IPS-18c (cell line): Measurements from ENCODE around the gene ENPP3.

Experiments used
- H3K4me3 ChIP-seq: 2 replicates; pipeline ENCODE4 v1.7.0; 2013; ENCODE audit warnings: low read depth, mild to moderate bottlenecking, low read length, moderate library complexity; ENCODE audit not compliant: insufficient read depth
- H3K9me3 ChIP-seq: one replicate; pipeline ENCODE4 v1.6.1; 2013; ENCODE audit warnings: mild to moderate bottlenecking, low read length, moderate library complexity; ENCODE audit not compliant: control insufficient read depth, insufficient read depth

Gene ENPP3

DNA sequence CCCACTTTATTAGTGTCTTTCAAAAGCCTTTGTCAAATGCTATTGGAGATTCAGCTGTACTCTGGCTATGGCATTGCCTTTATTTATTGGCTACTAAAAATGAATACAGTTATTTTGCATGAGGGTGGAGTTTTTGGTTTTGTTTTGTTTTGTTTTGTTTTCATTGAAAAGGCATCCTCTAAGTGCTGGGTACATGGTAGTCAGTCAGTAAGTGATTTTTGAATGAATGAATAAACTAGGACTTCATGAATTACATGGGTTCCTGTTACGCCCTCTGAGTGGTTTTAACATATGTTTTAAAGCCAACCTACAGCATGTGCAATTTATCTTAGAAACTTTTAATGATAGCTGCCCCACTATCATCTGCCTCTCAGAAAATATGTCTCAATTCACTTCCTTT is 131.9 kb downstream of the ENPP3 start:
- no peak overlapping the region for H3K4me3 ChIP-seq
- no peaks in the 10 kb centered on the region for H3K9me3 ChIP-seq

DNA sequence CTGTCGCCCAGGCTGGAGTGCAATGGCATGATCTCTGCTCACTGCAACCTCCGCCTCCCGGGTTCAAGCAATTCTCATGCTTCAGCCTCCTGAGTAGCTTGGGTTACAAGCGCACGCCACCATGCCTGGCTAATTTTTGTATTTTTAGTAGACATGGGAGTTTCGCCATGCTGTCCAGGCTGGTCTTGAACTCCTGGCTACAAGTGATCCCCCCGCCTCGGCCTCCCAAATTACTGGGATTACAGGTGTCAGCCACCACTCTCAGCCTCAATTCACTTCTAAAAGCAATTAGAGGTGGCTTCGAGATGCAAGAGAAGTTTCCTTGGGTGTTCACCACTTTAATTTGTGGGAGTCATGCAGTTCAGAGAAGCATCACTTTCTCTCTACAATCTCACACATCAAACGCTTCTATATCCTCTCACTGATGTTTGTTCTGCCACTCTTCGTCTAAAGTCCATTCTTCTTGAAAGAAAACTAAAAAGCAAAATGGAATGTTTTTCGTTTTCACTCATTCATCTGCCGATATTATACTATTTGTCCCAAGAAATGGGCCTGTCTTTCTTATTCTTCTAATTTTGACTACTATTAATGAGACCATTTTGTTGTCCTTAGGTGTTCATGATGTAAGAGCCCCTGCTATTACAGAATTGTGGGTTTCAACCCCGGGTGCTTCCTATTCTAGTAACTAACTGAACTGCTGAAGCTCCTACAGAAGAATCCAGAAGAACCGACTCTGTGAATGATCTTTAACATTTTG is 132.5 kb downstream of the ENPP3 start:
- H3K4me3 ChIP-seq, result no peak overlapping the region
- H3K9me3 ChIP-seq, result no peaks in the 10 kb centered on the region

DNA sequence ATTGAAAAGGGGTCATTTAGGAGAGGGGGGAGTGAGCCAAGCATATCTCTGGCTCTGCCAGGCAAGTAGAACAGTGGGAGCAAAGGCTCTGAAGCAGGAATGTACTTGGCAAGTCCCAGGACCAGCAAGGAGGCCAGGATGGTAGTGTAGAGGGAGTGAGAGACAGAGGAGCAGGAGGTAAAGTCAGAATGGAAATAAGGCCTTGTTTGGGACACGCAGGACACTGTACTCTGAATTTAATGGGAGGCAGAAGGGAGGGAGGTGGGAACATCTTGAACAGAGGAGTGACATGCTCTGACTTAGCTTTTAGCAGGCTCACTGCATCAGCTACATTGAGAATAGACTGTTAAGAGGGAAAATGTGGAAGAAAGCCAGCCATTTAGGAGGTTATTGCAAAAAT is 133.7 kb downstream of the ENPP3 start:
- no peak overlapping the region for H3K4me3 ChIP-seq
- H3K9me3 ChIP-seq, result no peaks in the 10 kb centered on the region

DNA sequence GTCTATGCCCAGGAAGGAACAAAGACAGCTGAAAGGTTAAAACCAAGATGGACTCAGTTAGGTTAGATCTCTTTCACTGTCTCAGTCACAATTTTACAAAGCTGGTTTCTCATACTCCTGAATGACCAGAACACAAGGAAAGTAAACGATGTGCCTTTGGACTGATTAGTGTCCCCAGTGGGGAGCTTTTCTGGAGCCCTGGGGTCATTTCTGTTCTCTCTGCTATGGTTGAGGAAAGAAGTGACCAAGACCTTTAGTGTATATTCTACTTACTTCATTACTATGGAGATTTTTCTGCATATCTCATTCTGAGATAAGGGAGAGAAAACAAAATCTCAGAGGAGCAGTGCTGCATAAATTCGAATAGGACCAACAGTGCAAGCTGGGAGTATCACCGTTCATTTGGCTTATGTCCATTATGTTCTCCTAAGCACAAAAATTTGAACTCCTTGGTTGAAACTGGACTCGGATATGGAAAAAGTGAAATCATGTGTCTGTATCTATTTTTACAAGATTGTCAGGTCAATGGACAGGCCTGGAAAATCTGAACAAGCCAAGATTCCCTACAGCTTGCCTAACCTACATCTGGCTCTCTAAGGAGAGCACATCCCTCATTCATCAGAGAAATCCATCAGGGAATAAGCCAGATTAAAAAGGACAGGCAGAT is 136.3 kb downstream of the ENPP3 start:
- no peaks in the 10 kb centered on the region for H3K9me3 ChIP-seq
- H3K4me3 ChIP-seq, result no peak overlapping the region

DNA sequence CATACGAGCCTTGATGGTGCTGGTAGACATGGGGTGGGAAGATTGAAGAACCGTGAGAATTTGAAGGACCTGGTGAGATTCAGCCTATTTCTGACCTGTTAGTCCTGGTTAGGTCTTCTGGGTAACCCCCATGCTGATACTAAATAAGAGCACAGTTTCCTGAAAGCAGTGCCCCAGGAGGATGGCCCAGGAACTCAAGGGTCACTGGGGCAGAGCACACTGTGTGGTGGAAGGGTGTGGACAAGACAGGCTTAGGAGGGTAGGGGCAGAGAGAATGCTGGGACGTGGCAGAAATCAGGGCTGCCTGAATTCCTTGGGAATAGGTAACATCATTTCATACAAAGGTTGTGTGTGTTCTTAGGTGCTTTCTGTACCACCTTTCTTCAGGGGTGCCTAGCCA is 138.8 kb downstream of the ENPP3 start:
- Histone ChIP-seq H3K4me3 (no peak overlapping the region), H3K9me3 (no peaks in the 10 kb centered on the region)

DNA sequence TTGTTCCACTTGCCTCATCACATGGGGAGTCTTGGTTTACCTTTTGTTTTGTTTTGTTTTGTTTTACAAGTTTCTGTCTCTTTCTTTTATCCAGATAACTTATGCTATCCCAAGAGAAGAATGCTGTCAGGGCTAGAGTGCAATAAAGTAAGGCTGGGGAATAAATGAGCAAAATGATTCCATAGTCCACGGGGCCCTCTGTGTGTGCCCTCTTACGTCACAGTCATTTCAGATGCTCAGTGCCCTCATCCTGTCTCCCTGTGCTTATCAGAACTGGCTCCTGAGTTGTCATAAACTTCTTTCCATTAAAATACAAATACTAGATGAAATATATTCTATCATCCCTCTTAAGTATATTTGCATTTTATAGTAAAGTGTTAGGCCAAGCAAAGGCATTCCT is 139.9 kb downstream of the ENPP3 start:
- Histone ChIP-seq H3K9me3 (no peaks in the 10 kb centered on the region), H3K4me3 (no peak overlapping the region)

DNA sequence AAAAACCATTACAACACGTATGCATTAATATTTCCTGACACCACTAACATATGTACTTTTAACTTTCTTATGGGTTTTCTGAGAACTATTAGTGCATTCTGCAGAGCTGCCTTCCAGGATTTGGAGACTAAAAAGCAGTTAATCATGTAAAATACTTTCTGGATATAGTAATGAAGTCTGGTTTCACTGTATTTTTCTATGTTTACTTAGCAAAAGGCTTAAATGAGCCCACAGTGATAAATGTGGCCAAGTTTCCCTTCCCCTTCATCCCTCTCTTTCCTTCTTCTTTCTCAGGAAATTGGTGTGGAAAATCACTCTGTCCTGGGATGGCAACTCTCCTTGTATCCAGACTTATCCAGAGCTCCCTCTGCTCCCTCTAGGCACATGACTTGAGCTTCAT is 141.1 kb downstream of the ENPP3 start:
- Histone ChIP-seq H3K4me3 (no peak overlapping the region), H3K9me3 (no peaks in the 10 kb centered on the region)

DNA sequence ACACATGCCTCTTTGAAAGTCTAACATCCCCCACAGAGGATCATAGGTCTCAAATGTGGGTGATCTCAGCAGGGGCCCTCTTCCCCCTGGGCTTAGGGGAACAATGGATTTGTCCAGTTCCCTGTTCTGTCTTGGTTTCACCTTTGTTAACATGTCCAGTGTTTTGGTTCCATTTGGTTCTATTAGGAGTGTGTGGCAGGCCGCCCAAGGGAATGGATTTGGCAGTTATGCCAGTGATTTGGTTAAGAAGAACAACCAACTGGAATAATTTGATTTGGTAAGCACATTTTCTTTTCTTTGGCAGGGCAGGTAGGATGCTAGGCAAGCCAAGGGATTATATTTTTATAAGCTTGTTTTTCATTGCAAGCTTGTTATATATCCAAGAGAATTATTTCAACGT is 142.2 kb downstream of the ENPP3 start:
- no peaks in the 10 kb centered on the region for H3K9me3 ChIP-seq
- H3K4me3 ChIP-seq, result no peak overlapping the region

DNA sequence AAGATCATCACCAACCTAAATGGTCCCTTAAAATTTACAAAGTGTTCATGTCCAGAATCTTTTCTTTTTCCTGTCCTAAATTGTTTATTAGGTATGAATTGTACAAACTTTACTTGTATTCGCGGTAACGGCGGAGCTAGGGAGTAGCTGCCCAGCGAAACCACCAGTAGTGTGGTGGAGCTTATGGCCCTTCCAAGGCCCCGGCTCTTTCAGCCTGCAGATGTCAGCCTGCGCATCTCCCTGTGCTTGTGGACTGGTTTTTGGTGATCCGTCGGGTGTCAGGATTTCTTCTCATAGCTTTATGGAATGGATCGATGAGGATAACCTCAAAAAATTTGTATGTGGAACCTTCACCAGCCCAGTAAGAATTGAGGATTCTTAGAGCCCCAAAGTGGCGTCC is 143.5 kb downstream of the ENPP3 start:
- Histone ChIP-seq H3K9me3 (no peaks in the 10 kb centered on the region), H3K4me3 (no peak overlapping the region)

DNA sequence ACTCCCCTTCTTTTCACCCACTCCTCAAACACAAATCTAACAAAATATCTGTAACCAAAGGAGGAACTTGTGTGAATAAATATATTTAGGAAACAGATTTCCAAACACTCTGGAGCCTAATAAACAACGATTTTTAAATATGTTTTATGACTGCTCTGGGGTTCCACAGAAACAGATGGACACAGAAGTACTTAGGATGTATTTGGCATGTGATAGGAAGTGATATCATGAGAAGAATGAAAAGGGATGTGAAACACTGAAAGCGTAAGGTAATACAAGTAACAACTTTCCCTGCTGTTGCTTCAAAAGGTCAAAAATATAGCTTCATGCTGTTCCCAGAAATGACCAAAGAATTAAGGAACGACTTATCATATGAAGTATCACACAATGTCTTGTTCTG is 144.6 kb downstream of the ENPP3 start:
- H3K9me3 ChIP-seq, result no peaks in the 10 kb centered on the region
- H3K4me3 ChIP-seq, result no peak overlapping the region

DNA sequence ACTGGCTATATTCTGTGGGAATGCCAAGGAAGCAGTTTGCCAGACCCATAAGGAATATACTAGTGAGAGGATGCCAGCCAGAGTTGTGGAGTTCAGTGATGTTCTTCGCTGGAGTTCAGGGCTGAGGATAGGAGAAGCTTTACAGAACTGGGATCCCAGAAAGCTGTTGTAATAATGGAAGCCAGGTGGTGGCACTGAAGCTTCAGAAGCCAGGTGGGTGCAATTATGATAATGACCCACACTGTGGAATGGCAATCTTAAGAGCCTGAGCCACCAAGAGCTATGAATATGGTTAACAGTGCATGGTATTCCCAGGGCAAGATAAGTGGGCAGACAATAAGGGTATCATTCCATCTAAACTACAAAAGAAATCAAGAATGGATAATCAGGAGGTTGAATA is 145.7 kb downstream of the ENPP3 start:
- H3K4me3 ChIP-seq, result no peak overlapping the region

DNA sequence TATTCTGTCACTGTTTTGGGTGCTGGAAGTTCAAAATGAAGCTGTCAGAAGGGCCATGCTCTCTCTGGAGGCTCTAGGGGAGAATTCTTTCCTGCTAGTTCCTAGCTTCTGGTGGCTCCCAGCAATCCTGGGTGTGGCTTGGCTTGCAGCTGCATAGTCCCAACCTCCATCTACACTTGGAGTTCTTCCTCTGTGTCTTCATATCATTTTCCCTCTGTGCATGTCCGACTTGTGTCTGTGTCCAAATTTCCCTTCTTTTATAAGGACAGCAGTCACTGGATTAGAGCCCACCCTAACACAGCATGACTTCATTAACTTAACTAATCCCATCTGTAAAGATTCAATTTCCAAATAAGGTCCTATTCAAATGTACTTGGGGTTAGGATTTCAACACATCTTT is 147.5 kb downstream of the ENPP3 start:
- H3K4me3 ChIP-seq, result no peak overlapping the region
- no peaks in the 10 kb centered on the region for H3K9me3 ChIP-seq

More for the DNA sequence above, 145.7 kb downstream of the ENPP3 start:
- H3K9me3 ChIP-seq, result no peaks in the 10 kb centered on the region

DNA sequence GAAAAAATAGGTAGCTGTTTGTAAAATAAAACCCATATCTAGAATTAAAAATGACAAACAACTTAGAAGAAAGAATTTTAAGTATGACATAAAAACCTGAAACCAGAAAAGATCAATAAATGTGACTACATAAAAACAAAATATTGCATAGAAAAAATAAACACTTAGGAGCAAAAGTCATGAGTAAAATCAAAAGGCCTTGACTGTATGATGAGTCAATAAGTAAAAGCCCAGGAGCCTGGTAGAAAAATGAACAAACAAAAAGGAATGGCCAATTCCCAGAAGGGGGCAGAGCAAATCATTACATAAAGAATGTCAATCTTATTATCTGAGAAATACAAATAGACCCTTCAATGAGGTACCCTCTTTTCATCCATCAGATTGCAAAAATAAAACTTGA is 150.0 kb downstream of the ENPP3 start:
- Histone ChIP-seq H3K4me3 (no peak overlapping the region), H3K9me3 (no peaks in the 10 kb centered on the region)

DNA sequence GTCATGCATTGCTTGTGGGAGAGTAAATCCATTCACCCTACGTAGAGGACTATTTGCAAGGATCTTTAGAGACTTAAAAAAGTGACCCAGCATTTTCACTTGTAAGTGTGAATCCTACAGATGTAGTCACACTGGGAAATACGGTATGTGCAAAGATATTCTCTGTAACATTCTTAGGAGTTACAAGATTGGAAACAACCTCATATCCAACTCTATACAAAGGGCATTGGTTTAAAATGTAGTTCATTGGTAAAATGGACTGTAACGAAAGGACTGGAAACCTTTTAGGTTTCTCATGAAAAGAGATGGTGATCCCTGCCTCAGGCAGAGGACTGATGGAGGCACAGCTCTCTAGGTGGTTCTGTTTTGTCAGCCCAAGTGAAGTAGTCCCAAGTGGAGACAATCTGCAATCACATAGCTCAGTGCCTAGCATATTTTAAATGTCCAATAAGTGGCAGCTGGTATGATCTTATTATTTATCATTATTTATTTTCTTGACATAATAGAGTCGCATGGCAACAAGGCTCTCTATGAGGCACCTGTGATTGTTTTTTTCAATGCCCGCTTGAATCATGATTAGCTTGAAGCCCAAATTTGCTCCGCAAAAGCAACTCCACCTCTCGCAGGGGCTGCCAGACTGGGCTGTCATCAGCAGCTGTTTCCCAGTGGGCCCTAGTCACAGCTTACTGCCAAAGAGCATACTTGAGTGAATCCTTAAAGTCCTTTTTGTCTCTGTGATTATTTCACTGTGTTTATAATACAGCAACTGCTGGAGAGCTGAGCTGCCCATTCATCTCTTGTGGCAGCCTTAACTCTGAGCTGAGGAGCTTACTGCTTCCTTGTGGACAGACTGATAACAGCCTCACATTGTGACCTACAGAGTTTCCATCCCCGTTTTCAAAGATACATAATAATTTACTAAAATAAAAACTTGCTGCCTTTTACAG is 150.9 kb downstream of the ENPP3 start:
- no peak overlapping the region for H3K4me3 ChIP-seq
- no peaks in the 10 kb centered on the region for H3K9me3 ChIP-seq

DNA sequence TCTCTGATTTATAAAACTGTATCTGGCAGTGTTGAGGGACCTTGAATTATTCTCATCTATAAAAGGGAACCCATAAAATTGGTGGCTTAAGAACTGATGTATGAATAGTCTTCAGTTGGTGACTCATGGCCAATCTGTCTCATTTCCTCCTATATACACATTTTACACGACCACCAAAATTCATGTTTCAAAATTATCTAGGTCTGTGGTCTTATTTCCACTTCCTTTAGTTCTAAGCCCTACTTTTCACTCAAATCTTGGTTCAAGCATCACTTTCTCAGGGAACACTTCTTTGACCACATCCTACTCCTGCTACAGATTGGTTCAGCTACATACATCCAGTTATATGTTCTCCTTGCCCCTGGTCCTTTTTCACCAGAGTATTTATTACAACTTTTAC is 152.1 kb downstream of the ENPP3 start:
- Histone ChIP-seq H3K9me3 (no peaks in the 10 kb centered on the region), H3K4me3 (no peak overlapping the region)

DNA sequence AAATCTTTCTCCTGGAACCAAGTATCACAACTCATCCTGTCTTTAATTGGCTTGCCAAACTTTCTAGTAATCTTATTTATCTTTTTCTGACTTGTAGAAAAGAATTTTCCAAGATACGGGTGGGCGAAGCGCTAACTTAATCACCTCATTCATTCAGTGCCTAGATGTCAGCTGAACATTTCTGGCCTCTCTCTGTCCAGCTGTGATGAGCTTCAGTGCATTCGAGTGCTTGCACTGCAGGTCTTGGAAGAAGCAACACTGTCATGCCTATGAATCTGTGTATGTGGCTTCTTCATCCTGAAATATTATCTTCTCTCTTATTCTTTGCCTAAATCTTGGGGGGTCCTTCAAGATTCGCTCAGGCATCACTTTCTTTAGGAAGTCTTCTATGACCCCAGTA is 154.4 kb downstream of the ENPP3 start:
- Histone ChIP-seq H3K9me3 (no peaks in the 10 kb centered on the region), H3K4me3 (no peak overlapping the region)

DNA sequence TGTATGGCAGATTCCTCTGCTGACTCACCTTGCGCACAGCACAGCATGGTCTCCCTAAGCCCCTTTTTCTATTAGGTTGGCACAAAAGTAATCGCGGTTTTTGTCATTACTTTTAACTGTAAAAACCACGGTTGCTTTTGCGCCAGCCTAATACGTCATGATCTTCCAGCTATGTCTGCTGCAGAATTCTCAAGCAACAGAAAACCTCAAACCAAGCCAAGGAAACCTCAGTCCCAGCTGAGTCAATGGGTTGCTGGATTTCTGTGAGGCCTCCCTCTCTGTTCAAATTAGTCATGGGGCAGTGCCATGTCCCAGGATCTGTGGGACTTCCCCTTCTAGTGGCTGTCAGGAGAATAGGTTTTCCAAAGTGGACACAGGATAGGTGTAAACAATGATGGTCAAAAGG is 155.0 kb downstream of the ENPP3 start:
- Histone ChIP-seq H3K4me3 (no peak overlapping the region), H3K9me3 (no peaks in the 10 kb centered on the region)

DNA sequence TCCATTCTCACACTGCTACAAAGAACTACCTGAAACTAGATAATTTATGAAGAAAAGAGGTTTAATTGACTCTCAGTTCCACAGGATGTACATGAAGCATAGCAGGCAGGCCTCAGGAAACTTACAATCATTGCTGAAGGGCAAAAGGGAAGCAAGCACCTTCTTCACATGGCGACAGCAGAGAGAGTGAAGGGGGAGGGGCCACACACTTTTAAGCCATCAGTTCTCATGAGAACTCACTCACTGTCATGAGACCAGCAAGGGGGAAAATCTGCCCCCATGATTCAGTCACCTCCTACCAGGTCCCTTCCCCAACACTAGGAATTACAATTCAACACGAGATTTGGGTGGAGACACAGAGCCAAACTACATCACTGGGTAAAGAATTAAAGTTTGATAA is 158.3 kb downstream of the ENPP3 start:
- Histone ChIP-seq H3K9me3 (no peaks in the 10 kb centered on the region), H3K4me3 (no peak overlapping the region)
